Mesenchymal stem cell (in vitro differentiated cells and primary cell): ENCODE results near the gene SLC31A1.
"Not testable (repeated sequence)": the region's sequence is repeated elsewhere in the genome, so short reads cannot be mapped to it uniquely, and the experiment has no call there.

Source experiments
- DNase-seq: peaks from one replicate; pipeline ENCODE4 v3.0.0-alpha.2; 2013
- H2AFZ ChIP-seq: one replicate; pipeline ENCODE4 v1.6.1; 2013; ENCODE audit warnings: low read depth, mild to moderate bottlenecking, control low read depth, inconsistent platforms, low read length, moderate library complexity
- H2AK5ac ChIP-seq: 2 replicates; pipeline ENCODE4 v1.6.1; 2013; ENCODE audit warnings: low read length, moderate library complexity, mild to moderate bottlenecking, inconsistent platforms; ENCODE audit not compliant: severe bottlenecking
- H2BK120ac ChIP-seq: one replicate; pipeline ENCODE4 v1.6.1; 2013; ENCODE audit warnings: low read depth, mild to moderate bottlenecking, inconsistent platforms, low read length, moderate library complexity
- H2BK12ac ChIP-seq, 2 experiments: one replicate each; pipeline ENCODE4 v1.6.1; 2013; ENCODE audit warnings: inconsistent platforms in 2 of 2, low read length in 2 of 2, mild to moderate bottlenecking in 2 of 2, moderate library complexity in 2 of 2, control low read depth in 1 of 2
- H2BK15ac ChIP-seq: one replicate; pipeline ENCODE4 v1.6.1; 2013; ENCODE audit warnings: mild to moderate bottlenecking, low read depth, inconsistent platforms; ENCODE audit not compliant: poor library complexity, severe bottlenecking
- H2BK5ac ChIP-seq: 2 replicates; pipeline ENCODE4 v1.6.1; 2013; ENCODE audit warnings: low read depth, mild to moderate bottlenecking, low read length, control low read depth, inconsistent platforms; ENCODE audit not compliant: poor library complexity, severe bottlenecking
- H3K14ac ChIP-seq, 2 experiments: one replicate each; pipeline ENCODE4 v1.6.1; 2013; ENCODE audit warnings: inconsistent platforms in 2 of 2, low read length in 2 of 2, control low read depth in 1 of 2, mild to moderate bottlenecking in 1 of 2, moderate library complexity in 1 of 2
- H3K18ac ChIP-seq, 2 experiments: one replicate each; pipeline ENCODE4 v1.6.1; 2013; ENCODE audit warnings: inconsistent platforms in 2 of 2, low read length in 2 of 2, control low read depth in 1 of 2, low read depth in 1 of 2, mild to moderate bottlenecking in 1 of 2
- H3K23ac ChIP-seq, 2 experiments: one replicate each; pipeline ENCODE4 v1.6.1; 2013; ENCODE audit warnings: inconsistent platforms in 2 of 2, low read length in 2 of 2, mild to moderate bottlenecking in 2 of 2, moderate library complexity in 2 of 2, control low read depth in 1 of 2
- H3K27ac ChIP-seq: 2 replicates; pipeline ENCODE4 v1.5.1; 2013; ENCODE audit warnings: mild to moderate bottlenecking, moderate library complexity, low read length, control low read depth, inconsistent platforms; ENCODE audit not compliant: poor library complexity, severe bottlenecking
- H3K27me3 ChIP-seq, 2 experiments: 2 replicates each; pipeline versions ENCODE4 v1.6.1 to v1.7.0; 2013; ENCODE audit warnings: low read length in 2 of 2, mild to moderate bottlenecking in 2 of 2, moderate library complexity in 2 of 2, control low read depth in 1 of 2, inconsistent platforms in 1 of 2; ENCODE audit not compliant: control insufficient read depth in 1 of 2, insufficient read depth in 1 of 2
- H3K36me3 ChIP-seq, 2 experiments: 2 replicates each; pipeline versions ENCODE4 v1.6.1 to v1.7.0; 2013; ENCODE audit warnings: low read length in 2 of 2, control low read depth in 1 of 2, inconsistent platforms in 1 of 2, low read depth in 1 of 2, mild to moderate bottlenecking in 1 of 2; ENCODE audit not compliant: insufficient read depth in 2 of 2, control insufficient read depth in 1 of 2
- H3K4ac ChIP-seq, 2 experiments: one replicate each; pipeline ENCODE4 v1.6.1; 2013; ENCODE audit warnings: inconsistent platforms in 2 of 2, low read length in 2 of 2, mild to moderate bottlenecking in 2 of 2, moderate library complexity in 2 of 2, control low read depth in 1 of 2, low read depth in 1 of 2
- H3K4me1 ChIP-seq: 2 replicates; pipeline ENCODE4 v1.6.1; 2013; ENCODE audit warnings: low read depth, low read length, control low read depth; ENCODE audit not compliant: control insufficient read depth, insufficient read depth
- H3K4me2 ChIP-seq: 2 replicates; pipeline ENCODE4 v1.6.1; 2013; ENCODE audit warnings: low read length, mild to moderate bottlenecking, inconsistent platforms; ENCODE audit not compliant: poor library complexity, severe bottlenecking
- H3K4me3 ChIP-seq, 2 experiments: 2 replicates each; pipeline versions ENCODE4 v1.5.1 to v1.7.0; 2013; ENCODE audit warnings: low read length in 2 of 2, mild to moderate bottlenecking in 2 of 2, control low read depth in 1 of 2, low read depth in 1 of 2; ENCODE audit not compliant: insufficient read depth in 1 of 2
- H3K79me1 ChIP-seq: replicated peaks from 2 replicates; pipeline ENCODE4 v1.6.1; 2013; ENCODE audit warnings: mild to moderate bottlenecking, control low read depth, low read length, inconsistent platforms; ENCODE audit not compliant: poor library complexity, severe bottlenecking
- H3K9ac ChIP-seq: 2 replicates; pipeline ENCODE4 v1.7.0; 2013; ENCODE audit warnings: mild to moderate bottlenecking, low read length, moderate library complexity
- H3K9me3 ChIP-seq: 2 replicates; pipeline ENCODE4 v1.7.0; 2013; ENCODE audit warnings: mild to moderate bottlenecking, low read length; ENCODE audit not compliant: control insufficient read depth
- H4K8ac ChIP-seq: one replicate; pipeline ENCODE4 v1.6.1; 2013; ENCODE audit warnings: inconsistent platforms, mild to moderate bottlenecking, low read length, moderate library complexity
- H4K91ac ChIP-seq: one replicate; pipeline ENCODE4 v1.6.1; 2013; ENCODE audit warnings: mild to moderate bottlenecking, low read length, inconsistent platforms
- WGBS: methylation state at CpG from one replicate; pipeline ENCODE4 v1.1.7; 2013; ENCODE audit warnings: mixed read lengths; 5-methylcytosine and 5-hydroxymethylcytosine counted together

The SLC31A1 gene

GRCh38 chr9:113247640-113248039, 26.3 kb downstream of the SLC31A1 start:
- Histone ChIP-seq H2AFZ (no peak overlapping the region), H3K23ac (no peak overlapping the region), H3K4me2 (no peak overlapping the region), H3K36me3 (peaks cover 0 to 4% of the 10 kb centered on the region in 2 experiments), H3K18ac (no peak overlapping the region), H3K27me3 (no peaks in the 10 kb centered on the region), H3K9ac (no peak overlapping the region), H3K9me3 (peaks cover 4% of the 10 kb centered on the region), H2BK12ac (no peak overlapping the region), H3K4me3 (no peak overlapping the region), H2BK120ac (no peak overlapping the region), H3K4me1 (peaks cover 1% of the 10 kb centered on the region), H3K79me1 (peaks cover 14% of the 10 kb centered on the region), H2BK15ac (no peak overlapping the region), H3K14ac (no peak overlapping the region), H3K27ac (no peak overlapping the region), H2AK5ac (no peak overlapping the region), H4K8ac (no peak overlapping the region), H4K91ac (no peak overlapping the region), H3K4ac (no peak overlapping the region), H2BK5ac (no peak overlapping the region)
- DNase-seq: no peak

DNA sequence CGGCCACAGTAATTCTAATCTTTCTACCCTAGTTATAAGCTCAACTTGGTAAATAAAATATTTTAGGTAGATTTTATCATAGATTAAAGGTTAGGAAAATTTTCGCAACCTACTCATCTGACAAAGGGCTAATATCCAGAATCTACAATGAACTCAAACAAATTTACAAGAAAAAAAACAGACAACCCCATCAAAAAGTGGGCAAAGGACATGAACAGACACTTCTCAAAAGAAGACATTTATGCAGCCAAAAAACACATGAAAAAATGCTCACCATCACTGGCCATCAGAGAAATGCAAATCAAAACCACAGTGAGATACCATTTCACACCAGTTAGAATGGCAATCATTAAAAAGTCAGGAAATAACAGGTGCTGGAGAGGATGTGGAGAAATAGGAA, 28.3 kb downstream of the SLC31A1 start:
- H4K8ac ChIP-seq, H3K27ac ChIP-seq, H2BK15ac ChIP-seq, H3K4me2 ChIP-seq, H2BK12ac ChIP-seq, H3K36me3 ChIP-seq, H3K4me3 ChIP-seq, H2AFZ ChIP-seq, H2AK5ac ChIP-seq, H3K14ac ChIP-seq, H3K4me1 ChIP-seq, H4K91ac ChIP-seq, H3K9me3 ChIP-seq, H3K18ac ChIP-seq, H3K23ac ChIP-seq, H3K4ac ChIP-seq, H3K27me3 ChIP-seq, DNase-seq, H3K9ac ChIP-seq, H2BK5ac ChIP-seq, H2BK120ac ChIP-seq: not testable (repeated sequence)
- H3K79me1 ChIP-seq: peaks cover 14% of the 10 kb centered on the region
- no CpG with 5 or more reads among the region's 2 CpGs for WGBS

DNA sequence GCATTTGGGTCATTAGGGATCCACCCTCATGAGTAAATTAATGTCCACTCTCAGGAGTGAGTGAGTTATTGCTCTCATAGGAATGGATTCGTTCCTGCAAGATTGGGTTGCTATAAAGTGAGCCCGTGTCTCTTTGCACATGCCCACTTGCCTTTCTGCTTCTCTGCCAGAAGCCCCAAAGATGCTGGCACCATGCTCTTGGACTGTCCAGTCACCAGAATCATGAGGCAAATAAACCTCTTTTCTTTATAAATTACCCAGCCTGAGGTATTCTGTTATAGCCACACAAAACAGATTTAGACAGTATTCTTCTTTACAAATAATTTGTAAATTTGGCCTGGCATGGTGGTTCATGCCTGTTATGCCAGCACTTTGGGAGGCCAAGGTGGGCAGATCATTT, 29.5 kb downstream of the SLC31A1 start:
- H3K4me1 ChIP-seq: peaks cover 1% of the 10 kb centered on the region
- H4K91ac ChIP-seq: no peak overlapping the region
- no peak overlapping the region for H2BK5ac ChIP-seq
- H3K79me1 ChIP-seq: peaks cover 16% of the 10 kb centered on the region
- no peak overlapping the region for H3K9ac ChIP-seq
- H2BK12ac ChIP-seq: no peak overlapping the region
- H3K4me2 ChIP-seq: no peak overlapping the region
- H3K9me3 ChIP-seq: peaks cover 4% of the 10 kb centered on the region
- H3K14ac ChIP-seq: no peak overlapping the region
- H3K4me3 ChIP-seq: no peak overlapping the region
- DNase-seq: no peak
- no peak overlapping the region for H2BK120ac ChIP-seq
- H2AFZ ChIP-seq: no peak overlapping the region
- H2BK15ac ChIP-seq: no peak overlapping the region
- no peak overlapping the region for H3K23ac ChIP-seq
- H3K27ac ChIP-seq: no peak overlapping the region
- H2AK5ac ChIP-seq: no peak overlapping the region
- H3K27me3 ChIP-seq: no peaks in the 10 kb centered on the region
- no peak overlapping the region for H4K8ac ChIP-seq
- H3K36me3 ChIP-seq: peaks cover 3 to 11% of the 10 kb centered on the region in 2 experiments
- WGBS: 88% methylated on average over 2 of the region's 2 CpGs
- no peak overlapping the region for H3K4ac ChIP-seq
- H3K18ac ChIP-seq: no peak overlapping the region

DNA sequence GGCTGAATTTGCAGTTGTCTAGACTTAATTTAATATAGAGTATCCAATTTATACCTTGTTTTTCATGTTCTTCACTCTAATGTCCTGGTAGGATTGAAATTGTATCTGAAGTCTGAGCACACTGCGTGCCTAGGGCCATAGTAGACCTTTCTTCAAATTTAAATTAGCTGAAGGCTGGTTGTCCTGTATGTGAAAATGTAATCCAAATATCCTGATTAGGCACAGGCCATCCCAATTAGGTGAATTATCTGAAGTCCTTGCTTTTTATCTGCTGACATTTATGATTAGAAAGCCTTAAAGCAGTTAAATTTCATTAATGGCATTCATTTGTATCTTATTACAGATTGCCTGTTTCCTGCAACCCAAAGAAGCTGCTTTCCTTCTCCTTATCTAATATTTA, 33.6 kb downstream of the SLC31A1 start:
- H2BK12ac ChIP-seq: no peak overlapping the region
- H3K36me3 ChIP-seq: peaks cover 12 to 48% of the 10 kb centered on the region in 2 experiments
- no peak overlapping the region for H3K18ac ChIP-seq
- no peak overlapping the region for H3K4ac ChIP-seq
- H2BK5ac ChIP-seq: no peak overlapping the region
- H2BK15ac ChIP-seq: no peak overlapping the region
- H3K4me3 ChIP-seq: no peak overlapping the region
- peaks cover 12% of the 10 kb centered on the region for H3K79me1 ChIP-seq
- H3K27me3 ChIP-seq: no peaks in the 10 kb centered on the region
- no peak overlapping the region for H2AFZ ChIP-seq
- no peak overlapping the region for H4K8ac ChIP-seq
- WGBS: 100% methylated on average over 1 of the region's 1 CpG
- H3K4me1 ChIP-seq: no peaks in the 10 kb centered on the region
- H3K14ac ChIP-seq: no peak overlapping the region
- no peak overlapping the region for H2AK5ac ChIP-seq
- no peak overlapping the region for H3K23ac ChIP-seq
- peaks cover 4% of the 10 kb centered on the region for H3K9me3 ChIP-seq
- H3K4me2 ChIP-seq: no peak overlapping the region
- no peak overlapping the region for H3K27ac ChIP-seq
- no peak overlapping the region for H2BK120ac ChIP-seq
- H3K9ac ChIP-seq: no peak overlapping the region
- DNase-seq: no peak
- no peak overlapping the region for H4K91ac ChIP-seq
